ENCODE measurements around the gene P2RY6.
A peak's percentile ranks its signal among the peaks of the same experiment; 100 is the strongest.

Gene P2RY6

GRCh38 chr11:73340164-73340563, 68.0 kb downstream of the P2RY6 start:
- DNase-seq: no peak

GRCh38 chr11:73342633-73343032, 70.5 kb downstream of the P2RY6 start:
- DNase-seq: peak; percentile 22 to 47

DNA sequence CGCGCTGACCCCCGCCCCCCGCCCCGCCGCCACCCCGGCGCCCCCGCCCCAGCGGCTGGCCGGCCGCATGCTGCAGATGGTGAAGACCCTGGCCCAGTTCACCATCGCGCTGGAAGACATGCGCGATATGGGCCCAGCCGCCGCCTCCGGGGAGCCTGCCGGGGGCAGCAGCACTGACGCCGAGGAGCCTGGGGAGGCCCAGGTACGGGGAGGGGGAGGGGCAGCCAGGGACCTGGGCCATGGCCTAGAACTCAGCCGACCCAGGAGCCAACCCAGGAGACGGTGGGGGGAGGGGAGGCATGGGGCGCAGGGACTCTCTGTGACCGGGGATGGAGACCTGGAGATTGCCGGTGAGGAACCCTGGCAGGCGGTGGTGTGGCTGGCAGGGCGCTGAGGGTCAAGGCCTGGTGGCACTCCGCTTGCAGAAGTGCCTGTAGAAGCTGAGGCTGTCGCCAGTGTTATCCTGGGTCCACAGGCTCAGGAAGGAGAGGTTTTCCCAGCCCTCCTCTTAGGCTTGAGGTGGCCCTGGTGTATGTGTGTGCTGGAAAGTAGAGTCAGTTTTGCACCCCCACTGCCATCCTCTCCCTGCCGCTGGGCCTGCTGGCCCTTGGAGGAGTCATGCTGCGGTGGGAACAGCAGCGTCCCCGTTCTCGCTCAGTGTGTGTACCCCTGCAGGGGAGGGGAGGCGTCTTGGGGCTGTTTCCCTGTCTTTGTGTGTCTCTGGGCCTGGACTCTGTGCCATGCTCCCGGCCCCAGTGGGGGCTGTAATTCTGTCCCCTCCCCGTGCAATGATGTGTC, 71.1 kb downstream of the P2RY6 start:
- no peak for DNase-seq

GRCh38 chr11:73344191-73344607, 72.1 kb downstream of the P2RY6 start:
- no peak for DNase-seq

DNA sequence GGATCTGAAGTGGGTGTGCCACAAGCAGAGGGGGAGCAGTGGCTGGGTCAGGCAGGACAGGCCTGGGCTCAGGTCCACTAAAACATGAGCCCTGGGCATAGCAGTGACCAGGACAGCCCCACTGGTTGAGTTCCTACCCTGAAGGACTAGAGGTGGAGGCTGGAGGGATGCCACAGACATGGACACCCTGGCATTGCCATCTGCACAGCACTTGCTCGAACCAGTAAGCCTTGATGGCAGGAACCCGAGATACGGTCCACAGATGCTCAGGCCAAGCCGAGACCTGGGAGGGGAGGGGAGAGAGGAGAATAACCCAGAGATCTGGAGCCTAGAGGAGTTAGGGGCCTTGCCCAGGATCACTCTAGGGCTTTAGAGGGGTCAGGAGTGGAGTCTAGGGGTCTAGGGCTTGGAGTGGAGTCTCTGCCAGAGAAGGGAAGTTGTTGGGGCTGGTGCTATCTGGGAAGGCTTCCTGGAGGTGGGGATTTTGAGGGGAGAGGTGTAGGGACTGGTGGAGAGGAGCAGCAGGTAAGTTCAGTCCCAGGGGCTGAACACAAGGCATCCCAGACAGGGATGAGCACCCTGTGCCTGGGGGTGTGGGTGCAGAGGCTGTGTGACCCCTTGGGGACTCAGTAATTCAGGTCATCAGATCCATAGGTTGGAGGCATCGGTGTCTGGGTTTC, 73.5 kb downstream of the P2RY6 start:
- no peak for DNase-seq

DNA sequence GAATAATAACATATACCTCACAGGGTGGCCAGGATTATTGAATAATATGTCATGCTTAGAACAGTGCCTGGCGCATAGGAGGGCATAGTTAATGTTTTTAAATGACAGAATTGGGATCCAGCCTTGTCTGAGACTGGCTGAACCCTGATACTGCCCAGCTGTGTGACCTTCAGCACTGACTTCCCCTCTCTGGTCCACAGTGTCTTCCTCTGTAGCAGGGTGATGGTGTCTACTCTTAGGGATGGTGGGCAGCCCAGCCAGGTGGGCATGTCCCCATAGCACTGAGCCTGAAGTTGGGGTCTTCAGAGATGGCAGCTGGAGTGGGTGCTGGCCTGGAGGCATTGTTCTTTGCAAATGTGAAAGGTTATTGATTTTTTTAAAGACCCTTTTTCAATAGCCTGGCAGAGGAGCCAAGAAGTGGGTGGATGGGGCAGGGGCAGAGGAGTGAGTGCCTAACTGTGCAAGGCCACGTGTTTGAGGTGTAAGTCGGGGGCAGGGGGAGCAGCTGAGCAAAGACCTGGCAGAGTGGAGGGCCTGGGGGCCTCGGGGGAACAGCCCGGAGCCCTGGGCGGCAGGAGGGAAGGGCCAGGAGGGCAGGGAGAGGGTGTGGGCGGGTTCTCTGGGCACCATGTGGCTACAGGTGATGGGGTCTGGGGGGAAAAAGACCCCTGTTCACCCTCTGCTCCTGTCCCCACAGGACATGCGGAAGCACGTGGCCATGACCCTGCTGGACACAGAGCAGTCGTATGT, 74.2 kb downstream of the P2RY6 start:
- no peak for DNase-seq

DNA sequence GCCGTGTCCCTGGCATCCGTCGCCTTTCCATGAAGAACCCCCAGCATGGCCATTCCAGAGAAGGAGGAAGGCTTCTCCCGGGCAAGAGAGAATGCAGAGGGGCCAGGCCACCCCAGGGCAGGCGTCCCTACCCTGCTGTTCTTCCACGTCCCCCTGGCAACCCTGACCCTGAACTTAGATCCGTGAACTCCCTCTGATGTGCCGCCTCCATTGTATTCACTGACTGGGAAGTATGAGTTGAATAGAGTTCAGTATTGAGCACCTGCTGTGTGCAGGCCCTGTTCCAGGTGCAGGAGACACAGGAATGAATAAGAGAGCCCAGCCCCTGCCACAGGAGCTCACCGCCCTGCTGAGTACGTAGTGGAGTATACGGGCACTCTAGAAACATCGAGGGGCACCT, 74.9 kb downstream of the P2RY6 start:
- peak; percentile 29 to 40 for DNase-seq

Measured in NCI-H2081 (cell line).